HL-60 (cell line): ENCODE results near the gene GATA6.

Experiments used
- POLR2AphosphoS5 ChIP-seq: IDR thresholded peaks from 2 replicates; pipeline ENCODE4 v1.6.1; 2012; ENCODE audit warnings: low read depth
- TF ChIP-seq, protein P1 (sequence below): IDR thresholded peaks from one replicate; pipeline ENCODE4 v1.5.1; 2011; ENCODE audit warnings: low read length, control low read depth, inconsistent platforms; ENCODE audit not compliant: insufficient read depth

DNA sequence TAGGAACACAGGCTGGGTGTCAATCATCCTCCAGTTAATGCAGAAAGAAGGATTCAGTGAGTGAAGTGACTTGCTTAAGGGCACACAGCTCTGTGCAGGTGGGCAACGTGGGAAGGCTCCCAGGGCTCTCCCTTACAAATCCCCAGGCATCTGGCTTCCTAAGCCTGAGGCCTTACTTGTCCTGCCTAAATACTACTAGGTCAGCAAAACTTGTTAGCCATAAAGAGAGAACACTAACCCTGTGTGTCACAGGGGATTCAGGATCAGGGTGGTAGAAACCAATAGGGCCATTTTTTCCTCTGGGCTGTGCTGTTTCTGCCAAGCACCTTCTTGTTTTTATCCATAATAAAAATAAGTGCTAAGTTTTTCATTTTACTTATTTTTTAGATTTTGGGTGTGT is 55.0 kb downstream of the GATA6 start:
- TF ChIP-seq, protein P1, sequence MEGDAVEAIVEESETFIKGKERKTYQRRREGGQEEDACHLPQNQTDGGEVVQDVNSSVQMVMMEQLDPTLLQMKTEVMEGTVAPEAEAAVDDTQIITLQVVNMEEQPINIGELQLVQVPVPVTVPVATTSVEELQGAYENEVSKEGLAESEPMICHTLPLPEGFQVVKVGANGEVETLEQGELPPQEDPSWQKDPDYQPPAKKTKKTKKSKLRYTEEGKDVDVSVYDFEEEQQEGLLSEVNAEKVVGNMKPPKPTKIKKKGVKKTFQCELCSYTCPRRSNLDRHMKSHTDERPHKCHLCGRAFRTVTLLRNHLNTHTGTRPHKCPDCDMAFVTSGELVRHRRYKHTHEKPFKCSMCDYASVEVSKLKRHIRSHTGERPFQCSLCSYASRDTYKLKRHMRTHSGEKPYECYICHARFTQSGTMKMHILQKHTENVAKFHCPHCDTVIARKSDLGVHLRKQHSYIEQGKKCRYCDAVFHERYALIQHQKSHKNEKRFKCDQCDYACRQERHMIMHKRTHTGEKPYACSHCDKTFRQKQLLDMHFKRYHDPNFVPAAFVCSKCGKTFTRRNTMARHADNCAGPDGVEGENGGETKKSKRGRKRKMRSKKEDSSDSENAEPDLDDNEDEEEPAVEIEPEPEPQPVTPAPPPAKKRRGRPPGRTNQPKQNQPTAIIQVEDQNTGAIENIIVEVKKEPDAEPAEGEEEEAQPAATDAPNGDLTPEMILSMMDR = no peak
- TF ChIP-seq POLR2AphosphoS5 = no peak
